Activated CD4-positive, alpha-beta T cell treated with anti-CD3 and anti-CD28 coated beads, Interleukin-2, amount 50 U/mL, for 4 hours (primary cell): Measurements from ENCODE around the gene EXOSC10.
"Not testable (repeated sequence)": the region's sequence is repeated elsewhere in the genome, so short reads cannot be mapped to it uniquely, and the experiment has no call there.

ENCODE experiments used
- DNase-seq, 2 experiments: peaks; one replicate each; pipeline ENCODE4 v3.0.0-alpha.2; 2020

EXOSC10 gene

GRCh38 chr1:11109047-11109760 lies 9.5 kb upstream of the EXOSC10 start:
- no peak for DNase-seq

- no peak for DNase-seq
Observed at GRCh38 chr1:11107599-11107998, 7.9 kb upstream of the EXOSC10 start.

GRCh38 chr1:11105586-11105985 lies 5.9 kb upstream of the EXOSC10 start:
- DNase-seq = no peak

GRCh38 chr1:11101347-11101746 lies 1.7 kb upstream of the EXOSC10 start:
- DNase-seq = no peak

- not testable (repeated sequence) for DNase-seq
Observed at GRCh38 chr1:11100806-11101205, 1.1 kb upstream of the EXOSC10 start.

GRCh38 chr1:11100149-11100493 lies 452 bp upstream of the EXOSC10 start:
- DNase-seq = no peak

- DNase-seq = no peak
Observed at GRCh38 chr1:11098931-11099309, 749 bp downstream of the EXOSC10 start.

GRCh38 chr1:11083784-11084183 lies 15.9 kb downstream of the EXOSC10 start:
- DNase-seq = not testable (repeated sequence)

GRCh38 chr1:11080931-11081330 lies 18.7 kb downstream of the EXOSC10 start:
- no peak for DNase-seq

- DNase-seq = no peak
Observed at GRCh38 chr1:11078631-11079030, 21.0 kb downstream of the EXOSC10 start.

GRCh38 chr1:11073398-11073797 lies 26.3 kb downstream of the EXOSC10 start:
- not testable (repeated sequence) for DNase-seq

- DNase-seq = no peak
Observed at GRCh38 chr1:11072216-11072917, 27.3 kb downstream of the EXOSC10 start.

GRCh38 chr1:11071463-11072215 lies 28.0 kb downstream of the EXOSC10 start:
- no peak for DNase-seq

- DNase-seq = no peak
Observed at GRCh38 chr1:11070876-11071275, 28.8 kb downstream of the EXOSC10 start.

GRCh38 chr1:11068600-11069473 lies 30.8 kb downstream of the EXOSC10 start:
- no peak for DNase-seq

- DNase-seq = no peak
Observed at GRCh38 chr1:11067716-11068599, 31.7 kb downstream of the EXOSC10 start.

- DNase-seq = no peak
Observed at GRCh38 chr1:11065796-11066195, 33.9 kb downstream of the EXOSC10 start.

GRCh38 chr1:11064942-11065341 lies 34.7 kb downstream of the EXOSC10 start:
- DNase-seq = no peak

GRCh38 chr1:11063937-11064537 lies 35.6 kb downstream of the EXOSC10 start:
- not testable (repeated sequence) for DNase-seq

GRCh38 chr1:11062965-11063401 lies 36.7 kb downstream of the EXOSC10 start:
- DNase-seq = no peak

- DNase-seq = no peak
Observed at GRCh38 chr1:11061652-11062365, 37.9 kb downstream of the EXOSC10 start.
